Lower leg skin (tissue), 4 donors: Measurements from ENCODE around the gene OR5M11. TPM values are rescaled to one million over a fixed set of nuclear protein-coding genes. Genes with fewer than 3 reads are reported as not detected.

Experiments
- DNase-seq, 2 donors: peaks; one replicate each; pipeline ENCODE4 v3.0.0-alpha.2; 2019; ENCODE audit warnings: low spot score in 2 of 2
- H3K4me3 ChIP-seq: fragments of 200-600 bp; sonication (generic); 2 replicates; pipeline ENCODE4 v1.5.1; 2017; ENCODE audit warnings: mild to moderate bottlenecking, low read depth; ENCODE audit not compliant: poor library complexity, severe bottlenecking
- POLR2A ChIP-seq, 2 donors: fragments of 450-650 bp; IDR thresholded peaks; one replicate each; pipeline ENCODE4 v1.6.1; 2016 to 2017; ENCODE audit warnings: antibody characterized with exemption in 2 of 2, mild to moderate bottlenecking in 1 of 2, moderate library complexity in 1 of 2
- WGBS, 2 donors: methylation state at CpG; one replicate each; pipeline ENCODE4 v1.1.5; 2018; 5-methylcytosine and 5-hydroxymethylcytosine counted together
- intact Hi-C: fragments of 100-400 bp; cut with DNase I; formaldehyde crosslinking; loops from one replicate; pipeline ENCODE4 v1.15.0; 2023; ENCODE audit warnings: low total_unique reads
- total RNA-seq, 4 donors: library from RNA; depleted of rRNA; stranded (reverse); fragments of >200 nt; gene quantifications; one replicate each; pipeline ENCODE4 v1.1.0, GENCODE V29; 2016
- TF ChIP-seq, protein P1 (sequence below), 3 donors: fragments of 450-650 bp; IDR thresholded peaks; one replicate each; pipeline ENCODE4 v1.5.1; 2016; ENCODE audit warnings: antibody characterized with exemption in 3 of 3, mild to moderate bottlenecking in 3 of 3, moderate library complexity in 2 of 3

The OR5M11 gene
- total RNA-seq, 4 donors from 2014 or later, result 0.38 TPM; not detected in 3

DNA sequence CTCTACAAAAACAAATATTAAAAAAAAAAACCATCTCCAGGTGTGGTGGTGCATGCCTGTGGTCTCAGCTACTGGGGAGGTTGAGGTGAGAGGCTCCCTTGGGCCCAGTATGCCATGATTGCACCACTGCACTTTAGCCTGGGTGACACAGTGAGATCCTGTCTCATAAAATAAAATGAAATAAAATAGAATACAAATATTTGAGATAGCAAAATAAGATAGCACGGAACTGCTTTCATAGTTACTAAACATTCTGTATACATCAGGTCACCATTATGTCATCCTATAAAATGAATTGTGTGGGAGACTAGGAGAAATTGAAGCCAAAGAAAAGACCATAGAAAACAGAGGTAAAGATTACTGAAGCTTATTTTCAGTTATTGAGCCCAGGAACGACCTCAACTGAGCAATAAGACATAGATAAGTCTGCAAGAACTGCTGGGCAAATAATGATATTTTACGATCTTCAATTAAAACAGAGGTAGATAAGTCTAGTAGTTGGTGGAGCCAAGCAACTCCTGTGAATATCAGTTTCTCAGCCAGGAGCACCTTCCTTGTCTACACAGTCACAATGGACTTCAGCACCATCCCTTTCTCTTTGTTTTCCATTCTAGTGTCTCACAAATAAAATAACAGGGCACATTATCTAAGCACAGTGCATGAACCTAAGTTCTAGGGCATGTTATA is 9.9 kb downstream of the OR5M11 start:
- no peak overlapping the region for H3K4me3 ChIP-seq
- 66 to 69% methylated on average over 3 of the region's 3 CpGs for WGBS, 2 donors
- no peak for TF ChIP-seq POLR2A (IDR thresholded peaks at IDR 0.05)
- TF ChIP-seq, protein P1, sequence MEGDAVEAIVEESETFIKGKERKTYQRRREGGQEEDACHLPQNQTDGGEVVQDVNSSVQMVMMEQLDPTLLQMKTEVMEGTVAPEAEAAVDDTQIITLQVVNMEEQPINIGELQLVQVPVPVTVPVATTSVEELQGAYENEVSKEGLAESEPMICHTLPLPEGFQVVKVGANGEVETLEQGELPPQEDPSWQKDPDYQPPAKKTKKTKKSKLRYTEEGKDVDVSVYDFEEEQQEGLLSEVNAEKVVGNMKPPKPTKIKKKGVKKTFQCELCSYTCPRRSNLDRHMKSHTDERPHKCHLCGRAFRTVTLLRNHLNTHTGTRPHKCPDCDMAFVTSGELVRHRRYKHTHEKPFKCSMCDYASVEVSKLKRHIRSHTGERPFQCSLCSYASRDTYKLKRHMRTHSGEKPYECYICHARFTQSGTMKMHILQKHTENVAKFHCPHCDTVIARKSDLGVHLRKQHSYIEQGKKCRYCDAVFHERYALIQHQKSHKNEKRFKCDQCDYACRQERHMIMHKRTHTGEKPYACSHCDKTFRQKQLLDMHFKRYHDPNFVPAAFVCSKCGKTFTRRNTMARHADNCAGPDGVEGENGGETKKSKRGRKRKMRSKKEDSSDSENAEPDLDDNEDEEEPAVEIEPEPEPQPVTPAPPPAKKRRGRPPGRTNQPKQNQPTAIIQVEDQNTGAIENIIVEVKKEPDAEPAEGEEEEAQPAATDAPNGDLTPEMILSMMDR (IDR thresholded peaks at IDR 0.05), result no peak
- no peak for DNase-seq
- intact Hi-C loops, result no loop called here

DNA sequence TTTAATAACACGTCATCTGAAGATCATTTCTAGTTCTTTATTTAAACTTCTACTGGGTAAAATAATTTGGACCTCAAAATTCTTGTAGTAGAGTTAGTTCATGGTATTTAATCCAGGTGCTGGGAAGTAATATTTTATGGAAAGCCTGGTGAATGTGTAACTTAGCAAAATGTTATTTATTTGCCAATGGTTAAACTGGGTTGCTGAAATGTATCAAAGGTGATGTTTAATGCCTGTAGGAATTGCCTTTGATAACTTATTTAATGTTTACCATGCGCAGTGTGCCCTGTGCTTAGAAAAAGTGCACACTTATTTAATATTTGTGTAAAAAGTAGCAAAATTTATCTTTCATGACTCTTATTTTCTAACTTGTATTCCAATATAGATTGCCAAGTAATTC is 11.2 kb downstream of the OR5M11 start:
- intact Hi-C loops, result no loop called here
- TF ChIP-seq, protein P1 (IDR thresholded peaks at IDR 0.05), result no peak
- TF ChIP-seq POLR2A (IDR thresholded peaks at IDR 0.05), result no peak
- DNase-seq, result no peak
- no peak overlapping the region for H3K4me3 ChIP-seq
- 81 to 83% methylated on average over 2 of the region's 2 CpGs for WGBS, 2 donors

- no peak for DNase-seq
- H3K4me3 ChIP-seq, result no peak overlapping the region
- intact Hi-C loops, result no loop called here
- 58 to 69% methylated on average over 5 of the region's 5 CpGs for WGBS, 2 donors
- TF ChIP-seq POLR2A (IDR thresholded peaks at IDR 0.05), result no peak
- TF ChIP-seq, protein P1 (IDR thresholded peaks at IDR 0.05), result no peak
Measured at GRCh38 chr11:56522008-56522407, 21.0 kb downstream of the OR5M11 start.

DNA sequence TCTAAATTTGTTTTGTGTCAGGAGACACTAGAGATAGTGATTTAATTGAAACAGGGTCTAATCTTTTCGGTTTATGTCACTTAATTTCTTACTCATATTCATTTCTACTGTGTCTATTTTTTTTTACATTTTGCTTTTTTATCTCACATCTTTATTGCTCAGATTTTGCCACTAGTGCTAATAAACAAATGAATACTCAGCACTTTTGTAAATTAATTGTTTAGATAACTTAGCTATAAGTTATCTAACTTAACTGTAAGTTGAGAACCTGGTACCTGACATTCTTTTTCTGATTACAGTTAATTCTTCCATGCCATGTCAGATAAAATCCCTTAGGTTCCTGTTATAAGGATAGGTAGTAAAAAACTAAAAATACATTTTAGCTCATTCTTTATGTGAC is 29.8 kb downstream of the OR5M11 start:
- no peak overlapping the region for H3K4me3 ChIP-seq
- 70 to 74% methylated on average over 1 of the region's 1 CpG for WGBS, 2 donors
- intact Hi-C loops, result no loop called here

GRCh38 chr11:56509439-56509838 is 33.6 kb downstream of the OR5M11 start:
- no peak for TF ChIP-seq POLR2A (IDR thresholded peaks at IDR 0.05)
- TF ChIP-seq, protein P1 (IDR thresholded peaks at IDR 0.05), result no peak
- 84 to 96% methylated on average over 1 of the region's 1 CpG for WGBS, 2 donors
- no peak overlapping the region for H3K4me3 ChIP-seq
- intact Hi-C loops, result no loop called here
- no peak for DNase-seq

More for the DNA sequence above, 29.8 kb downstream of the OR5M11 start:
- TF ChIP-seq, protein P1 (IDR thresholded peaks at IDR 0.05), result no peak
- TF ChIP-seq POLR2A (IDR thresholded peaks at IDR 0.05), result no peak
- DNase-seq, result no peak

DNA sequence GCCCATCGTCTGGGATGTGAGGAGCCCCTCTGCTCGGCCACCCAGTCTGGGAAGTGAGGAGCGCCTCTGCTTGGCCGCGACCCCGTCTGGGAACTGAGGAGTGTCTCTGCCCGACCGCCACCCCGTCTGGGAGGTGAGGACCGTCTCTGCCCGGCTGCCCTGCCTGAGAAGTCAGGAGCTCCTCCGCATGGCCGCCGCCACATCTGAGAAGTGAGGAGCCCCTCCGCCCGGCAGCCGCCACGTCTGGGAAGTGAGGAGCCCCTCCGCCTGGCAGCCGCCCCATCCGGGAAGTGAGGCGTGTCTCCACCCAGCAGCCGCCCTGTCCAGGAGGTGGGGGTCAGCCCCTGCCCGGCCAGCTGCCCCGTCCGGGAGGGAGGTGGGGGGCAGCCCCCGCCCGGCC is 46.0 kb downstream of the OR5M11 start:
- no peak for DNase-seq
- no peak overlapping the region for H3K4me3 ChIP-seq
- TF ChIP-seq, protein P1 (IDR thresholded peaks at IDR 0.05), result no peak
- no peak for TF ChIP-seq POLR2A (IDR thresholded peaks at IDR 0.05)
- intact Hi-C loops, result no loop called here
- 96 to 98% methylated on average over 9 to 19 of the region's 28 CpGs for WGBS, 2 donors
